Adrenal gland (tissue), 12 donors: ENCODE data around the gene MSANTD2. TPM values are rescaled to one million over a fixed set of nuclear protein-coding genes. Genes with fewer than 3 reads are reported as not detected.

Experiments
- DNase-seq, 7 donors: peaks; one replicate each; pipeline ENCODE4 v3.0.0-alpha.2; 2019 to 2020
- H3K27ac ChIP-seq, 5 donors: fragments of 200-600 bp; sonication (generic) in 4 of 5; 1 replicate in 3 of 5; 2 replicates in 2 of 5; pipeline versions ENCODE4 v1.5.1 to v1.8.0; 2016 to 2020; ENCODE audit warnings: mild to moderate bottlenecking in 1 of 5
- H3K27me3 ChIP-seq: fragments of 200-600 bp; 2 replicates; pipeline ENCODE4 v1.8.0; 2021
- H3K36me3 ChIP-seq, 2 donors: fragments of 200-600 bp; replicated peaks in 1 of 2; 1 replicate in 1 of 2; 2 replicates in 1 of 2; pipeline versions ENCODE4 v1.5.1 to v1.8.0; 2018 to 2022
- H3K4me1 ChIP-seq, 2 donors: fragments of 200-600 bp; replicated peaks in 1 of 2; 1 replicate in 1 of 2; 2 replicates in 1 of 2; pipeline versions ENCODE4 v1.5.1 to v1.8.0; 2018 to 2021
- H3K4me3 ChIP-seq, 4 donors: fragments of 200-600 bp; sonication (generic) in 3 of 4; one replicate each; pipeline ENCODE4 v1.5.1; 2016 to 2018
- H3K9me3 ChIP-seq, 3 donors: fragments of 200-600 bp; sonication (generic) in 1 of 3; replicated peaks in 1 of 3; 1 replicate in 2 of 3; 2 replicates in 1 of 3; pipeline versions ENCODE4 v1.5.1 to v1.8.0; 2016 to 2021
- CTCF ChIP-seq, 6 experiments: fragments of 450-650 bp in 4 of 6; fragments of 200-600 bp in 2 of 6; sonication (generic) in 1 of 6; IDR thresholded peaks; 1 replicate in 5 of 6; 2 replicates in 1 of 6; pipeline versions ENCODE4 v1.5.1 to v1.8.0; 2016 to 2021; ENCODE audit warnings: antibody characterized with exemption in 6 of 6, mild to moderate bottlenecking in 2 of 6, moderate library complexity in 1 of 6
- POLR2A ChIP-seq, 2 donors: fragments of 450-650 bp; IDR thresholded peaks; one replicate each; pipeline ENCODE4 v1.6.1; 2017; ENCODE audit warnings: antibody characterized with exemption in 2 of 2, mild to moderate bottlenecking in 2 of 2, moderate library complexity in 1 of 2
- WGBS, 4 donors: extraction: QIAGEN DNeasy Blood & Tissue Kit in 2 of 4; methylation state at CpG; one replicate each; pipeline versions ENCODE4 v1.1.5 to v1.1.7; 2013 to 2017; 5-methylcytosine and 5-hydroxymethylcytosine counted together
- intact Hi-C, 2 donors: fragments of 100-400 bp; cut with DNase I; formaldehyde crosslinking; loops; one replicate each; pipeline versions ENCODE4 v1.14.1 to v1.15.0; 2022 to 2023
- polyA plus RNA-seq, 3 donors: library from polyadenylated mRNA; stranded (reverse); fragments of 200-250 nt in 2 of 3; fragments of 350-450 nt in 1 of 3; fragmentation: Illumina TruSeq in 1 of 3; extraction: RNeasy Lipid Tissue Mini Kit (QIAGEN cat#74804) in 1 of 3; gene quantifications; one replicate each; pipeline ENCODE4 v1.2.3, GENCODE V29; 2013 to 2014
- total RNA-seq, 9 donors: library from RNA; depleted of rRNA in 4 of 9; stranded (reverse); fragments of >200 nt in 4 of 9; fragments of 120-200 nt in 1 of 9; fragmentation: NEBNext Ultra II Directional in 1 of 9; extraction: Animal tissue kit (Norgen Biotek cat#: 25700) in 1 of 9; gene quantifications; one replicate each; pipeline versions ENCODE4 v1.1.0 to v1.2.4, GENCODE V29; 2013 to 2023
- donor health status: healthy with polysubstance abuse.
- donor health status: Bipolar disorder and iron deficiency.
- donor health status: DM: yes; HTN: yes; CAD: no.
- donor health status: DM: no; HTN: no; CAD: no.
- donor health status: DM: no; HTN: no; CAD: no.
- donor health status: DM: yes; HTN: yes; CAD: no.

The MSANTD2 gene
- total and polyA plus RNA-seq, 12 donors = 4.4 to 16.8 (median 9.7) TPM

DNA sequence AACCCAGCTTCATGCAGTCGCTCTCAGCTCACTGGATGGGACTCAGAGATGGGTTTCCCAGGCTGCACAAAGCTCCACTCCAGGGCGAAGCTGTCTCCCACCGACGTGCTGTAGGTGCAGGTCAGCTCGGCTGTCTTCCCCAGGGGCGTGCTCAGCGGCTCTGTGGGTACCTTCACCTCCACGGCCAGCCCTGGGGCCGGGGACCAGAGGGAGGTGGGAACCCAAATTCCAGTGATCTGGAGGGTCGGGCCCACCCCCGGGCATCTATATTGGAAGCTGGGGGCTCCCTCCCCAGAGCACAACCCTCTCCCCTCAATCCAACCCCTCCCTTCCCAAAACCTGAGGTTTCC, 48.8 kb downstream of the MSANTD2 start:
- Histone ChIP-seq H3K27me3 (peaks cover 35% of the 10 kb centered on the region), H3K9me3 (no peaks in the 10 kb centered on the region), H3K27ac (no peak overlapping the region), H3K36me3 (no peaks in the 10 kb centered on the region), H3K4me3 (no peak overlapping the region), H3K4me1 (peaks cover 3% of the 10 kb centered on the region in 2 donors)
- intact Hi-C loops = no loop called here
- no peak for DNase-seq
- TF ChIP-seq CTCF (IDR thresholded peaks at IDR 0.05) (no peak), POLR2A (IDR thresholded peaks at IDR 0.05) (no peak)
- WGBS, 4 donors = 46 to 53% (median 51%) methylated on average over 4 to 11 of the region's 11 CpGs

- 55 to 70% (median 63%) methylated on average over 1 of the region's 1 CpG for WGBS, 4 donors
- Histone ChIP-seq H3K36me3 (no peaks in the 10 kb centered on the region), H3K27me3 (peaks cover 46% of the 10 kb centered on the region), H3K4me3 (no peak overlapping the region), H3K4me1 (peaks cover 9 to 13% of the 10 kb centered on the region in 2 donors), H3K27ac (no peak overlapping the region), H3K9me3 (no peaks in the 10 kb centered on the region)
- TF ChIP-seq CTCF (IDR thresholded peaks at IDR 0.05) (no peak), POLR2A (IDR thresholded peaks at IDR 0.05) (no peak)
- intact Hi-C loops = no loop called here
- no peak for DNase-seq
Observed at GRCh38 chr11:124749912-124750311, 50.3 kb downstream of the MSANTD2 start.

DNA sequence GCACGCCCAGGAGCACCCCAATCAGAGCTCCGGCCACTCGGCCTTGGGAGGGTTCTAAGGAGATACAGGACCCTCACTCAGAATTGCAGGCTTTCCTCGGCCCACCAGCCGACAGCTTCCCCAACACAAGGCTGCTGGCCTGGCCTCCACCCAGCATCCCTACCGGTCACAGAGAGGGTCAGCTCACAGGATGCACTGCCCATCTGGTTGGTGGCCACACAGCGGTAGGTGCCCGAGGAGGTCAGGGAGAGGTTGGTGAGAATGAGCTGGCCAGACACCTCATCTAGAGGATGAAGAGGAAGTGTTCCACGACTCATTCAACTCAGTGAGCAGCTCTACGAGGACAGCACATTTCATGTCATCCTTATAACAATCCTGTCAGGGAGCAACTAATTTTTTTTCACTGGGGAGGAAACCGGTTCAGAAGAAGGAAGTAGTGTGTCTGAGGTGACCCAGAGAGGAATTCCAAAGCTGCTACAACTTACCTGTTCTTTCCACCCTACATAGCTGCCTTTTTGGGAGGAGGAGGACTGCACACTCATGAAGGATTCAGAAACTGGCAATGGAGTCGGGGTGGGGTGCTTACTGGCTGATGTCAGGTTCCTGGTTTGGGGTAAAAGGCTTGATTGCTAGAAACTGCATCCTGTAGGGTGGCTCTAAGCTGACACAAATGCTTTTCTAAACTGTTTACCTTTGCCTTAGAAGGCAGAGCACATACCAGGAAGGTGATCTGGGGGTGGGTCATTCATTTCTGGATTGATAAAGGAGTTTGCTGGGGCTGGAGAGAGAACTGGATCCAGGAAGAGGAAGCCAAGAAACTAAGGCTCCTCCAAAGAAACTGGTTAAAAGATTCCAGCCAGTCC, 51.5 kb downstream of the MSANTD2 start:
- no peak for TF ChIP-seq CTCF (IDR thresholded peaks at IDR 0.05)
- TF ChIP-seq POLR2A (IDR thresholded peaks at IDR 0.05) = no peak
- Histone ChIP-seq H3K9me3 (no peaks in the 10 kb centered on the region), H3K4me1 (peaks cover 9 to 13% of the 10 kb centered on the region in 2 donors), H3K27ac (peak overlapping the region in 1 of 5 donors; percentile 64), H3K36me3 (no peaks in the 10 kb centered on the region), H3K4me3 (no peak overlapping the region), H3K27me3 (peaks cover 58% of the 10 kb centered on the region)
- 30 to 38% (median 35%) methylated on average over 8 to 12 of the region's 12 CpGs for whole genome bisulfite sequencing, 4 donors
- intact Hi-C loops = no loop called here
- DNase-seq = peak in 2 of 7 donors; percentile 26 to 42

- DNase-seq = no peak
- 45 to 62% (median 46%) methylated on average over 7 of the region's 7 CpGs for WGBS, 4 donors
- H3K4me1 ChIP-seq = peaks cover 9 to 13% of the 10 kb centered on the region in 2 donors
- H3K27me3 ChIP-seq = peaks cover 65% of the 10 kb centered on the region
- intact Hi-C loops = no loop called here
- no peak for TF ChIP-seq POLR2A (IDR thresholded peaks at IDR 0.05)
- no peak for TF ChIP-seq CTCF (IDR thresholded peaks at IDR 0.05)
- H3K36me3 ChIP-seq = no peaks in the 10 kb centered on the region
- H3K9me3 ChIP-seq = no peaks in the 10 kb centered on the region
- no peak overlapping the region for H3K4me3 ChIP-seq
- H3K27ac ChIP-seq = peak overlapping the region in 1 of 5 donors; percentile 64
Observed at GRCh38 chr11:124748100-124748418, 52.1 kb downstream of the MSANTD2 start.
